ENCODE results near the gene STN1.

Gene STN1, protein sequence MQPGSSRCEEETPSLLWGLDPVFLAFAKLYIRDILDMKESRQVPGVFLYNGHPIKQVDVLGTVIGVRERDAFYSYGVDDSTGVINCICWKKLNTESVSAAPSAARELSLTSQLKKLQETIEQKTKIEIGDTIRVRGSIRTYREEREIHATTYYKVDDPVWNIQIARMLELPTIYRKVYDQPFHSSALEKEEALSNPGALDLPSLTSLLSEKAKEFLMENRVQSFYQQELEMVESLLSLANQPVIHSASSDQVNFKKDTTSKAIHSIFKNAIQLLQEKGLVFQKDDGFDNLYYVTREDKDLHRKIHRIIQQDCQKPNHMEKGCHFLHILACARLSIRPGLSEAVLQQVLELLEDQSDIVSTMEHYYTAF

GRCh38 chr10:103918053-103918846, at the start of gene STN1:
Gene STN1 (minus strand): TSS chr10:103918184. CDS start chr10:103917594, 590 bp downstream.
- DNase-seq (ENCODE audit: low read depth in 2 of 2, low spot score in 1 of 2) = peak; percentile 85 to 94

- DNase-seq (ENCODE audit: low read depth in 2 of 2, low spot score in 1 of 2) = no peak
These were observed 49.6 kb upstream of the STN1 start for GRCh38 chr10:103967448-103968071.

DNA sequence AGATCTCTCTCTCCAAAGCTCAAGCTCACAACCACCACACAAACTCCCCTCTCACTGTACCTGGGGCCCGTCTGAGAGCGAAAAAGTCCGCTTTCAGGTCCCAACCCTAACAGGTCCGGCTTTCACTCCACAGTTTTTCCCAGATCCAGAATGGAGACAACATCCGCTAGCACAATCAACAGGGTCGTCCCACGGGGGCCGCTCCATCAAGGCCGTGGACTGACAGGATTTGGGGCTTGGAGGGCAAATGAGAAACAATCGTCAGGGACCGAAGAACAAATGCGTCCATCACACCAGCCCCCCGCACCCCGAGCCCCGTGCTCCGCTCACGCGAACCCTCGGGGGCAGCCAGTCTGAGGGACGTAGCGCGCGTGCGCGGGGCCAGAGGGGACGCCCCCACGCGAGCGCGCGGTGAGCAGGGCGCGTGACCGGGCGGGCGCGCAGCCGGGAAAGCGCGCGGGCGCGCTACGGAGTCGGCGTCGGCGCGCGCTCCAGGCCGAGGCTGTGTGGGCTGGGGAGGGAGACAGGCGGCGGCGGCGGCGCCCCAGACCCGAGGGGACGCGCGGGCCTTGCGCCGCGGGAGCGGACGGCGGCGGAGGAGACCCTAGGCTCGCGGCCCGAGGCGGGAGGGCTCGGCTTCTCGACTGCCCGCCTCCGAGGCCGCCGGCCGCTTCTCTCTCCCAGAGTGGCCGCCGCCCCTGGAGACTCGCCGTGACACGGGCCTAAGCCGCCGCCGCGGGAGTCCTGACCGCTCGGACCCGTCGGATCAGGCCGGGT, 48.9 kb upstream of the STN1 start, which contains the start of gene SLK:
Gene SLK, plus strand, starts transcription at position 470 of the 777 bp plus-strand sequence. CDS start 606 bp downstream, outside the sequence.
- peak; percentile 58 to 69 for DNase-seq (ENCODE audit: low read depth in 2 of 2, low spot score in 1 of 2)

DNA sequence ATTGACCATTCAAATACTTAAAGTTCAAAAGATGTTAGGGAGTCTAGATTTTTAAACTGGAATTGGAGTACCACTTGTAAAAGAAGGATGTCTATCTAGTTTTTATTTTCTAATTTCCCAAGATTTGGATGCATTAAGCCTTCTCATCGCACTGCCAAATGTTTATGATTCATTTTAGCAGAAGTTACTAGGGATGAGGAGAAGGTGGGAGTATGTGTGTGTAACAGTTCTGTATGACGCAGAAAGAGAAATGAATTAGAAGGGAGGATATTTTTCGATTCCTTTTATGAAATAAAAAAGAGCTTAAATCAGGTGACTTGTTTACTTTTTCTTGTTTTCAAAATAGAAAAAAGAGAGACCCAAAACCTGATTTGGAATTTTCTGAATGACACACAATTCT, 42.1 kb upstream of the STN1 start:
- DNase-seq (ENCODE audit: low read depth in 2 of 2, low spot score in 1 of 2) = no peak

- no peak for DNase-seq (ENCODE audit: low read depth in 2 of 2, low spot score in 1 of 2)
These were observed 41.0 kb upstream of the STN1 start for GRCh38 chr10:103958996-103959395.

- DNase-seq (ENCODE audit: low read depth in 2 of 2, low spot score in 1 of 2) = no peak
These were observed 36.6 kb upstream of the STN1 start for GRCh38 chr10:103954543-103954942.

DNA sequence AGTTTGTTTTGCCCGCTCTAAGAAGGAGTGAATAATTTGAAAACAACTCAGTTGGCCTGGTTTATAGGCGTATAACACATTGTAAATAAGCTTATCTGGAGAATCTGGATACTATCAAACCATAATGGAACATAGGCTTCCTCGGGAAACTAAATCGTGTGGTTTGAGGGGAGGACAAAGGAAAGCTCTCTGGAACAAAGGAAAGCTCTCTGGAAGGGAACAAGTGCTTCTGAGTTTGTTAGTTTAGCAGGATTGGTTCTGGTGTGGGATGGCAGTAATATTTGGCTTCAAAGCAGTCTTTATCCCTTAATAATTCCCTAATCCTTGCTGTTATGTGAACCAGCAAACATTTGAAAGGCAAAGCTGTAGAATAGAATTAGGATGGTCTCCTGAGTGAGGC, 34.0 kb upstream of the STN1 start:
- DNase-seq (ENCODE audit: low read depth in 2 of 2, low spot score in 1 of 2) = no peak

DNA sequence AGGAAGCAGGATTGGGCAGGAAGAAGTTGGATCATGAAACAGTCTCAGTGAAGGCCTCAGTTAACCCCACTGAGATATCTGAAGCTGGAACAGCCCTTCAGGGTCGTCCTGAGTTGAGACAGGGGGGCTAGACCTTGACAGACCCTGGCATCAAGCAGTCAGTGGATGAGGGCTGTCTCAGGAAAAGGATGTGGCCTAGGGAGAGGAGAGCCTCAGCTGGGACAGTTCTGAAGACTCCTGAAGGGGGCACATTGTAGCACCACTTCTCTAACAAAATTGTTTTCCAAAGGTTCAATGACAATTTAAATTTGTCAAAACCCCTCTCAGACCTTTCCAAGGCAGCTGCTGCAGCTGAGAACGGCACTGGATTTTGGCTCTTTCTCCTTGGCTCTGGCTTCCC, 33.2 kb upstream of the STN1 start:
- DNase-seq (ENCODE audit: low read depth in 2 of 2, low spot score in 1 of 2) = no peak

GRCh38 chr10:103949728-103950127, 31.7 kb upstream of the STN1 start:
- DNase-seq (ENCODE audit: low read depth in 2 of 2, low spot score in 1 of 2) = no peak

- DNase-seq (ENCODE audit: low read depth in 2 of 2, low spot score in 1 of 2) = no peak
These were observed 30.0 kb upstream of the STN1 start for GRCh38 chr10:103947799-103948516.

- no peak for DNase-seq (ENCODE audit: low read depth in 2 of 2, low spot score in 1 of 2)
These were observed 24.9 kb upstream of the STN1 start for GRCh38 chr10:103942866-103943265.

- DNase-seq (ENCODE audit: low read depth in 2 of 2, low spot score in 1 of 2) = no peak
These were observed 23.8 kb upstream of the STN1 start for GRCh38 chr10:103941801-103942200.

GRCh38 chr10:103939522-103939921, 21.5 kb upstream of the STN1 start:
- no peak for DNase-seq (ENCODE audit: low read depth in 2 of 2, low spot score in 1 of 2)

GRCh38 chr10:103936022-103936421, 18.0 kb upstream of the STN1 start:
- DNase-seq (ENCODE audit: low read depth in 2 of 2, low spot score in 1 of 2) = no peak

DNA sequence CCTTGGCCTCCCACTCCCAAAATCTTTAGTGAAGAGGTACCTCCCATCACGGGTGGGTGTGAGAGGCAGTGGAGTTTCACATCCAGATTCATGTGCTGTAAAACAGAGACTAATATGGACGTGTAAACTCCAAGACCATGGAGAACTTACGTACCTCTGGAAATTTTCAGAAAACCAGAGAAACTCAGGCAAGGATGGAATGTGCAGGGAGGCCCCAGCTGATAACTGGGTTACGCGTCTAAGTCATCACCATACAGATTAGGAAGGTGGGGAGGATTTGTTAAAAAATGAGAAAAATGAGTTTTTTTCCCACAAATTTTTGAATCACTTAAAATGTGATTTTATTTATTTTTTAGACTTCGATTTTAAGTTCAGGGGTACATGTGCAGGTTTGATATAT, 16.3 kb upstream of the STN1 start:
- DNase-seq (ENCODE audit: low read depth in 2 of 2, low spot score in 1 of 2) = no peak

DNA sequence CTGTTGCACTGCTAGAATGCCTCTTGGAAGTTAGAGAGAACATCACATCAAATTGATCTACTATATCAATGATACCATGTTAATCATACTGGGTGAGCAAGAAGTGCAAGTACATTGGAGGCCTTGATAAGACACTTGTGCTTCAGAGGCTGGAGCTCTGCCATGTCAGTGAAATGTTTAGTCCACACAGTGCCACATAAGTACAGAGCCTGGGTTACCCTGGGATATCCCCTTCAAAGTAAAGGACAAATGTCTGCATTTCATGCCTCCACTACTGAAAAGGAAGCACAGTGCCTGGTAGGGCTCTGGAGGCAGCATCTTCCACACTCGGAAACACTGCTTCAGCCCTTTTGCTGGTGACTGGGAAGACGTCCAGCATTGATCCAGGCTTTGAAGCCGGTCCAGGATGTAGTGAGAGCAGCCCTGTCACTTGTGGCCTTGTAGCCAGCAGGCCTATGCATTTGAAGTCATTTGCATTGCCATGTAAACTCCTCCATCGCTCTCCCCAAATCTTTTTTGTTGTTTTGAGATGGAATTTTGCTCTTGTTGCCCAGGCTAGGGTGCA, 15.7 kb upstream of the STN1 start:
- DNase-seq (ENCODE audit: low read depth in 2 of 2, low spot score in 1 of 2) = no peak

DNA sequence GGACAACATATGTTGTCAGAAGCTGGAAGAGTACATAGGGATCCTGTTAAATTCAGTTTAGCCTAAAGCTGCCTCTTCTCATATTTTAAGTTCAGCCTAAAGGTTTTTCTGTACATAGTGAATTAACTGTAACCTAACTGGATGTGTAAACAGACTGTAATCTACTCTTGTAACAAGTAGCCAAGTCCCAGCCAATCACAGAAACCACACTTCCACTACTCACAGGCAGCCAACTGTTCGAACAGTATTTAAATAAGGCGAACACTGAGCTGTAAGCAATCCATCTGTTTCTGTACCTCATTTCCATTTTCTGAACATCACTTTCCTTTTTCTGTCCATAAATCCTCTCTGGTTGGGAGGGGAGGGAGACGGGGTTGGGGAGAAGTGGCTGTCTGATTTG, 15.0 kb upstream of the STN1 start:
- DNase-seq (ENCODE audit: low read depth in 2 of 2, low spot score in 1 of 2) = no peak

DNA sequence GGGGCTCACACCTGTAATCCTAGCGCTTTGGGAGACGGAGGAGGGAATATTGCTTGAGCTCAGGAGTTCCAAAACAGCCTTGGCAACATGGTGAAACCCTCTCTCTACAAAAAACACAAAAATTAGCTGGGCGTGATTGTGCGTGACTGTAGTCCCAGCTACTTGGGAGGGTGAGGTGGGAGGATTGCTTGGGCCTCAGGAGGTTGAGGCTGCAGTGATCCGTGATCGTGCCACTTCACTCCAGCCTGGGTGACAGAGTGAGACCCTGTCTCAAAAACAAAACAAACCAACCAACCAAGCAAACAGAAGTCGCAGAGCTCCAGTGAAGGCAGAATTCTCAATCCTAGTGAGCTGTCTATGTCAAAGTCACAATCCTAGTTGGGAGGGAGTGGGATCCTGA, 14.3 kb upstream of the STN1 start:
- DNase-seq (ENCODE audit: low read depth in 2 of 2, low spot score in 1 of 2) = no peak

GRCh38 chr10:103931603-103932002, 13.6 kb upstream of the STN1 start:
- DNase-seq (ENCODE audit: low read depth in 2 of 2, low spot score in 1 of 2) = no peak

GRCh38 chr10:103930881-103931280, 12.9 kb upstream of the STN1 start:
- no peak for DNase-seq (ENCODE audit: low read depth in 2 of 2, low spot score in 1 of 2)
